Right lobe of liver (tissue), 6 donors: Measurements from ENCODE around the gene PDLIM7. TPM values are rescaled to one million over a fixed set of nuclear protein-coding genes. Genes with fewer than 3 reads are reported as not detected.

Source experiments
- ATAC-seq, 4 donors: fragments of 200-7000 bp; cut with Tn5 transposase; one replicate each; pipeline ENCODE4 v1.9.1; 2020; ENCODE audit warnings: mild to moderate bottlenecking in 4 of 4, moderate library complexity in 4 of 4
- DNase-seq, 3 donors: peaks; one replicate each; pipeline ENCODE4 v3.0.0-alpha.2; 2020
- H3K27ac ChIP-seq, 3 donors: fragments of 200-600 bp; one replicate each; pipeline ENCODE4 v1.8.0; 2022
- H3K27me3 ChIP-seq, 2 donors: fragments of 200-600 bp; one replicate each; pipeline ENCODE4 v1.8.0; 2022
- H3K36me3 ChIP-seq, 4 donors: fragments of 200-600 bp; sonication (generic) in 1 of 4; one replicate each; pipeline versions ENCODE4 v1.5.1 to v1.8.0; 2017 to 2022; ENCODE audit warnings: control low read depth in 1 of 4
- H3K4me1 ChIP-seq, 4 donors: fragments of 200-600 bp; sonication (generic) in 1 of 4; one replicate each; pipeline versions ENCODE4 v1.5.1 to v1.8.0; 2017 to 2022; ENCODE audit warnings: control low read depth in 1 of 4
- H3K4me3 ChIP-seq, 3 donors: fragments of 200-600 bp; one replicate each; pipeline ENCODE4 v1.8.0; 2022
- H3K9me3 ChIP-seq, 4 donors: fragments of 200-600 bp; sonication (generic) in 1 of 4; one replicate each; pipeline versions ENCODE4 v1.5.1 to v1.8.0; 2017 to 2022; ENCODE audit warnings: control low read depth in 1 of 4
- CTCF ChIP-seq, 4 donors: fragments of 200-600 bp in 3 of 4; fragments of 450-650 bp in 1 of 4; IDR thresholded peaks; one replicate each; pipeline versions ENCODE4 v1.5.1 to v1.8.0; 2016 to 2022; ENCODE audit warnings: antibody characterized with exemption in 4 of 4, mild to moderate bottlenecking in 2 of 4
- POLR2A ChIP-seq: fragments of 450-650 bp; IDR thresholded peaks from one replicate; pipeline ENCODE4 v1.6.1; 2017; ENCODE audit warnings: antibody characterized with exemption, mild to moderate bottlenecking
- WGBS: methylation state at CpG from one replicate; pipeline ENCODE4 v1.1.6; 2018; ENCODE audit warnings: low coverage, low lambda C conversion rate; ENCODE audit not compliant: insufficient coverage; ENCODE audit errors: missing lambda C conversion rate; 5-methylcytosine and 5-hydroxymethylcytosine counted together
- intact Hi-C, 2 donors: fragments of 100-400 bp; cut with DNase I; formaldehyde crosslinking; loops; one replicate each; pipeline versions ENCODE4 v1.11.2 to v1.14.1; 2022
- total RNA-seq, 6 experiments: library from RNA; depleted of rRNA in 2 of 6; stranded (reverse); fragments of >200 nt in 2 of 6; fragmentation: NEBNext Ultra II Directional in 3 of 6; extraction: Animal tissue kit (Norgen Biotek cat#: 25700) in 3 of 6; gene quantifications; one replicate each; pipeline versions ENCODE4 v1.1.0 to v1.2.4, GENCODE V29; 2016 to 2023
- donor health status: DM: no; HTN: yes; CAD: no.
- donor health status: DM: no; HTN: no; CAD: no.
- donor health status: DM: no; HTN: no; CAD: no.
- donor health status: DM: no; HTN: yes; CAD: no.
- donor health status: DM: no; HTN: yes; CAD: no.

Gene PDLIM7
- total RNA-seq, 6 experiments from 2014 or later: 3.7 to 24.0 (median 13.6) TPM

DNA sequence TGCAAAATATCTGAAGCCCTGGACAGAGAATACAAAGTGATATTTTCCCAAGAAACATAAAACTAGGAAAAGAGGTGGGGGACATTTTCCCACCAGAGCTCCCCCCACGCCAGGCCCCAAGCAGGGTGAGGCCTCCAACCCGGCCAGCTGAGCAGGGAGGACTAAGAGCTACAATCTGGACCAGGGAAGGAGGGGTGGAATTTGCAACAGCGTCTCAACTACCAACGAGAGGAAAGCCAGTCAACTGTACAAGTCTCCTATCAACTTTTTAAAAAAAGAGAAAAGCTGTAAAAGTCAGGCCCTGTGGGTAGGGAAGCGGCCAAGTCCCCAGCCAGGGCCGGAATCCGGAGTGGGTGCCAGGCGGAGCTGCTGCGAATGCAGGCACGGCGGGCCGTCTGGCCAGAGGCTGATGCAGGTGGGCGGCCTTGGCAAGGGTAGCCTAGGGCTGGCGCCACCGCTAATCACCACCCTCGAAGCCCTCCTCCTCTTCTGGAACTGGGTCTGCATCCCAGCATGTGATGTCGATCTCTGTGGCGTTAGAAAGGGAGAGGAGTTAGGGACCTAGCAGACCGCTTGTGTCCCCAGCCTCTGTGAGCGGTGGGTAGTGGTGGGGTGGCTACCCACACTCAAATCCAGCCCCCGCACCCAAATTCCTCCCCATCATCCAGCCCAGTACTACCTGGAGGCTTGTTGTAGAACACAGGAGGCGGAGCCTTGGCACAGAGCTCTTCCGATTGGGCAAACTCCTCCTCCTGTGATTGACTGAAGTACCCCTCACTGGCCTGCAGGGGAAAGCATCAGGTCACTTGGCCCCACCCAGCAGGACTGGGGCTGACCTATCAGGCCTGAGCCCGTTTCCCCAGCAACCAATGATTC is 40.2 kb downstream of the PDLIM7 start:
- Histone ChIP-seq H3K27ac (no peak overlapping the region), H3K4me1 (peaks cover 0 to 10% (median 3%) of the 10 kb centered on the region in 4 donors), H3K36me3 (no peaks in the 10 kb centered on the region), H3K9me3 (no peaks in the 10 kb centered on the region), H3K4me3 (no peak overlapping the region), H3K27me3 (no peaks in the 10 kb centered on the region)
- TF ChIP-seq POLR2A (no peak), CTCF (IDR thresholded peaks at IDR 0.05) (peak; percentile 51 to 65 (median 59))
- DNase-seq (peak; percentile 81 to 88 (median 86)), ATAC-seq (peak; percentile 58 to 75 (median 70))
- WGBS: 72% methylated on average over 11 of the region's 24 CpGs
- intact Hi-C loops: loop anchor here in 1 of 2 donors (10.0 kb wide), 1 partner anchor 142 kb away; the partner anchor contains the start of gene MXD3

DNA sequence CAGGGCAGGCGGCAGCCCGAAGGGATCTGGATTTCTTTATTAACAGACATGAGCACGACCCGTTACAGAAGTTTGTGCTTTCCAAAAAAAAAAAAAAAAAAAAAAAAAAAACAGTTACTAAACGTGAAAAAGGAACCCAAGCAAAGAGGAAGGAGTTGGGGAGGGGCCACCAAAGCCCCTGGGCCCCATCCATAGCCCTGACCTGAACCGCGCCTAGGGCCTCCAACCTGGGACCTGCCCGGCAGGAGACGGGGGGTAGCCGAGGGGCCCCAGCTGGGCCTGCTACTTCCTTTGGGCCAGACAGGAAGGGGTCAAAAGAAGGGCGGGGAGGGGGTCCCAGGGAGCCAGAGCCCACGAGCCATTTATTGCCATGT is 40.8 kb downstream of the PDLIM7 start:
- Histone ChIP-seq H3K4me3 (no peak overlapping the region), H3K9me3 (no peaks in the 10 kb centered on the region), H3K4me1 (peaks cover 0 to 10% (median 3%) of the 10 kb centered on the region in 4 donors), H3K27ac (no peak overlapping the region), H3K27me3 (no peaks in the 10 kb centered on the region), H3K36me3 (no peaks in the 10 kb centered on the region)
- no peak for ATAC-seq
- TF ChIP-seq CTCF (IDR thresholded peaks at IDR 0.05): no peak
- WGBS: 21% methylated on average over 12 of the region's 12 CpGs
- peak in 1 of 3 donors; percentile 62 for DNase-seq
- intact Hi-C loops: loop anchor here in 1 of 2 donors (10.0 kb wide), 1 partner anchor 142 kb away; the partner anchor contains the start of gene MXD3

- TF ChIP-seq POLR2A: no peak
- TF ChIP-seq CTCF (IDR thresholded peaks at IDR 0.05): peak; percentile 78 to 96 (median 91)
- Histone ChIP-seq H3K4me1 (peaks cover 0 to 10% (median 3%) of the 10 kb centered on the region in 4 donors), H3K36me3 (no peaks in the 10 kb centered on the region), H3K4me3 (peak overlapping the region; percentile 62 to 73 (median 66)), H3K27ac (peak overlapping the region; percentile 36 to 65 (median 64)), H3K27me3 (no peaks in the 10 kb centered on the region), H3K9me3 (no peaks in the 10 kb centered on the region)
- intact Hi-C loops: loop anchor here in 1 of 2 donors (10.0 kb wide), 1 partner anchor 141 kb away; the partner anchor contains the start of gene MXD3
- DNase-seq (peak; percentile 91 to 93 (median 92)), ATAC-seq (peak; percentile 62 to 65 (median 64))
- WGBS: 0% methylated on average over 17 of the region's 76 CpGs
Observed at GRCh38 chr5:177455661-177456590, 41.5 kb downstream of the PDLIM7 start.

- no peaks in the 10 kb centered on the region for H3K27me3 ChIP-seq
- DNase-seq (peak; percentile 88 to 91 (median 90)), ATAC-seq (peak; percentile 60 to 72 (median 63))
- intact Hi-C loops: loop anchor here in 1 of 2 donors (10.0 kb wide), 1 partner anchor 140 kb away; the partner anchor contains the start of gene MXD3
- no peaks in the 10 kb centered on the region for H3K9me3 ChIP-seq
- peak overlapping the region; percentile 62 to 73 (median 66) for H3K4me3 ChIP-seq
- H3K27ac ChIP-seq: peak overlapping the region; percentile 36 to 65 (median 64)
- WGBS: 0% methylated on average over 10 of the region's 80 CpGs
- peak; percentile 68 for TF ChIP-seq POLR2A
- peak; percentile 74 to 80 (median 76) for TF ChIP-seq CTCF (IDR thresholded peaks at IDR 0.05)
- no peaks in the 10 kb centered on the region for H3K36me3 ChIP-seq
- H3K4me1 ChIP-seq: peaks cover 0 to 10% (median 3%) of the 10 kb centered on the region in 4 donors
Observed at GRCh38 chr5:177455036-177455660, 42.3 kb downstream of the PDLIM7 start.
